ENCODE measurements around the gene ZDHHC1. TPM values are rescaled to one million over a fixed set of nuclear protein-coding genes. Genes with fewer than 3 reads are reported as not detected.
"Not testable (repeated sequence)": the region's sequence is repeated elsewhere in the genome, so short reads cannot be mapped to it uniquely, and the experiment has no call there.

ZDHHC1 gene
- total RNA-seq, 1 donor: 6.7 TPM

- DNase-seq (ENCODE audit: low read depth in 2 of 3, low spot score in 2 of 3): no peak
These were observed 37.6 kb downstream of the ZDHHC1 start for GRCh38 chr16:67378642-67379041.

- DNase-seq (ENCODE audit: low read depth in 2 of 3, low spot score in 2 of 3): not testable (repeated sequence)
These were observed 40.3 kb downstream of the ZDHHC1 start for GRCh38 chr16:67376012-67376411.

DNA sequence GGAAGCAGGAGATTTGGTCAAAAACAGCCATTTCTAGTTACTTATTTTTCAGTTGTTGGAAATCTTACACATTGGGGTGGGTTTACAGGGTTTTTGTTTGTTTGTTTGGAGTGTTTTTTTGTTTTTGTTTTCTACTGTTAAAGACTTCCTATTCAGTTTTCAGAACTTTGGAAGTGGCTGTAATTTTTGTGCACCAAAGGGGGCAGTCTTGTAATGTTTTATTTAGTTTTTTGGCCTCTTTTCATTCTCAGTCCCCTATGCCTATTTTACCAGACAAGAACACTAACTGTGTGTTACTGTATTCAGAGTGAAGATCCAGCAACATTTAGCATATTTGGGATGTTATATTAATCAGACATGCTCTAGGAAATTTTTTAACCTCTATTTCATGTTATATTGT lies 43.6 kb downstream of the ZDHHC1 start:
- DNase-seq (ENCODE audit: low read depth in 2 of 3, low spot score in 2 of 3): peak in 1 of 3 donors; percentile 61

- no peak for DNase-seq (ENCODE audit: low read depth in 2 of 3, low spot score in 2 of 3)
These were observed 45.6 kb downstream of the ZDHHC1 start for GRCh38 chr16:67370661-67371060.

GRCh38 chr16:67364600-67365235 lies 51.6 kb downstream of the ZDHHC1 start:
- peak in 2 of 3 donors; percentile 20 to 70 for DNase-seq (ENCODE audit: low read depth in 2 of 3, low spot score in 2 of 3)

DNA sequence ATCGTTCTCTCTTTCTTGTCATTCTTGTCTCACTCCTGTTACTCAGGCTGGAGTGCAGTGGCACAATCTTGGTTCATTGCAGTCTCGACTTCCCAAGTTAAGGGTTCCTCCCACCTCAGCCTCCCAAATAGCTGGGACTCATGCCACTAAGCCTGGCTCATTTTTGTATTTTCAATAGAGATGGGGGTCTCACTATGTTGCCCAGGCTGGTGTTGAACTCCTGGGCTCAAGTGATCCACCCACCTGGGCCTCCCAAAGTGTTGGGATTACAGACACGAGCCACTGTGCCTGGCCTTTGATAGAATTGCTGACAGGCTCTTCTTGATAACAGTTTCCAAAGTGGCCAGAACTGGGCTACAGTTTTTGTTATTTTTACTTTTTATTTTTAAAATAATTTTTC lies 55.2 kb downstream of the ZDHHC1 start:
- no peak for DNase-seq (ENCODE audit: low read depth in 2 of 3, low spot score in 2 of 3)

GRCh38 chr16:67359540-67360269 lies 56.6 kb downstream of the ZDHHC1 start:
- not testable (repeated sequence) for DNase-seq (ENCODE audit: low read depth in 2 of 3, low spot score in 2 of 3)

DNA sequence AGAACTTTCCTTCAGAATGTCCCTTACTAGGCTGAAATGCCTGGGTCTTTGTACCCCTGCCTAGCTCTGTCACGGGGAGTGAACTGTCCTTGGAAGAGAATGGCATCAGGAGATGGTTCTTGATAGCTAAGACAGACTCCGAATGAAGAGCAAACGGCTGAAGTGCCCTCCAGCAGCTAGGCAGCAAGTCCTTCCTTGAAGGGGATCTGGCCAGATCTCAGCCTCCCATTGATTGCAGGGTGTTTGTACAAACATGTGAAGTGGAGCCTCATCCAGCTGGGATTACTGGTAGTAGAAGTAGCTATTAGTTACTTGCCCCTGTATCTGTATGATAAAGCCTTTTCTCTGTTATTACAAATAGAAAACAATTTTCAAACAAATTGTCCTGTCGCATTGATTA lies 58.7 kb downstream of the ZDHHC1 start:
- no peak for DNase-seq (ENCODE audit: low read depth in 2 of 3, low spot score in 2 of 3)

- no peak for DNase-seq (ENCODE audit: low read depth in 2 of 3, low spot score in 2 of 3)
These were observed 59.9 kb downstream of the ZDHHC1 start for GRCh38 chr16:67356396-67356795.

DNA sequence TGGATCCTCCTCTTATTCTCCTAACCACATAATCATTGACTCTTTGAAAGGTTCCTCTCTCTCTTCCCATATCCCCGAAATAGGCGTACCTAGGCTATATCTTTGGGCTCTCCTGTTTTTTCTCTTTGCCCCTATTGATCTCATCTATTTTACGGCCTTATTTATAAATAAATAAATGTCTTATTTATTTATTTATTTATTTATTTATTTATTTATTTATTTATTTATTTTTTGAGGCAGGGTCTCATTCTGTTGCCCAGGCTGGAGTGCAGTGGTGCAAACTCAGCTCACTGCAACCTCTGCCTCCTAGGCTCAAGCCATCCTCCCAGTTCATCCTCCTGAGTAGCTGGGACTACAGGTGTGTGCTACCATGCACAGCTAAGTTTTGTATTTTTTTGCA lies 63.8 kb downstream of the ZDHHC1 start:
- not testable (repeated sequence) for DNase-seq (ENCODE audit: low read depth in 2 of 3, low spot score in 2 of 3)

DNA sequence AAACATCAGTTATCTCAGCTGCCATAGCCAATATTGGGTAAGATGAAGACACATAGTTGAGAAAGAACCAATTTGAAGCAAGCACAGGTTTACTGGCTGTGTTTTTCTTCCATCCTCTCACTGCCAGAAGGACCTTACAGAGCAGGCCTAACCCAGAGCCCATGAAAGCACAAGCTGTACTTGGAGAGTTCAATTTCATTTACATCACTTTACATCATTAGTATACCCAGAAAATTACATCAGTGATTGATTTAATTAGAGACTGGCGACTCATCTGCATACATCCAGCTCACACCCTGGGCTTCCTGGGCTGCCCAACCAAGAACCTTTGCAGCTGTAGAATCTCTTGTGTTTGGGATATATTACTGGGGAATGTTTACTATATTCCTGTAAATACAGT lies 66.0 kb downstream of the ZDHHC1 start:
- DNase-seq (ENCODE audit: low read depth in 2 of 3, low spot score in 2 of 3): no peak

DNA sequence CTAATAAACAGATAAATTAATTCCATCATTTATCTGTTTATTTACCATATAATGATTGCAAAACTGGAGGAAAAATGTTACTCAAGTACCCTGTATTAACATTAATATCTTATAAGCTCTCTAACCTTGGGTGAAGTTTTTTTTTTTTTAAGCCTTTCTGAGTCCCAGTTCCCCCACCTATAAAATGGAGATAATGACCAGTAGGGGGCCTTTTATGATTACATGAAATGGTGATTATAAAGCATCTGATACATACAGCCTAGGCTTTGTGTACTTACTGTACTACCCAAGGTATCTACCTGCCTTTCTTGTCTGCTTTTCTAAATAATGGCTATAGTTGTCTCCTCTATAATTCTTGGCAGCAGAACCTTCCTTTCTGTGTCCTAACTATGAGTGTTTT lies 67.1 kb downstream of the ZDHHC1 start:
- peak in 1 of 3 donors; percentile 70 for DNase-seq (ENCODE audit: low read depth in 2 of 3, low spot score in 2 of 3)

- DNase-seq (ENCODE audit: low read depth in 2 of 3, low spot score in 2 of 3): no peak
These were observed 69.9 kb downstream of the ZDHHC1 start for GRCh38 chr16:67346341-67346740.

GRCh38 chr16:67345401-67345800 lies 70.9 kb downstream of the ZDHHC1 start:
- DNase-seq (ENCODE audit: low read depth in 2 of 3, low spot score in 2 of 3): no peak

Small RNAs within 50 kb of the gene (small RNA-seq; reads per million reads assigned to genes)
- not detected for gene RNU1-123P

Other genes with a start within 250 kb of the ZDHHC1 start
- gene NOL3, start 245.9 kb downstream of the ZDHHC1 start, total RNA-seq: 0.54 TPM
- gene MATCAP1, start 232.5 kb downstream of the ZDHHC1 start, total RNA-seq: 12.9 TPM
- gene EXOC3L1, start 226.3 kb downstream of the ZDHHC1 start, total RNA-seq: under 0.01 TPM
- 91.8 TPM for gene E2F4, start 224.3 kb downstream of the ZDHHC1 start, total RNA-seq
- 1.6 TPM for gene ELMO3, start 217.3 kb downstream of the ZDHHC1 start, total RNA-seq
- 27.5 TPM for gene TMEM208, start 189.3 kb downstream of the ZDHHC1 start, total RNA-seq
- gene FHOD1, start 169.0 kb downstream of the ZDHHC1 start, total RNA-seq: 45.8 TPM
- 0.54 TPM for gene SLC9A5, start 167.5 kb downstream of the ZDHHC1 start, total RNA-seq
- 23.4 TPM for gene PLEKHG4, start 136.9 kb downstream of the ZDHHC1 start, total RNA-seq
- 0.54 TPM for gene KCTD19, start 89.7 kb downstream of the ZDHHC1 start, total RNA-seq
- 0.27 TPM for gene LRRC36, start 89.7 kb downstream of the ZDHHC1 start, total RNA-seq
- 5.1 TPM for gene TPPP3, start 23.0 kb downstream of the ZDHHC1 start, total RNA-seq
- gene HSD11B2, start 14.6 kb upstream of the ZDHHC1 start, total RNA-seq: 0.27 TPM
- 153 TPM for gene ATP6V0D1, start 64.7 kb upstream of the ZDHHC1 start, total RNA-seq
- gene AGRP, start 67.1 kb upstream of the ZDHHC1 start, total RNA-seq: not detected
- 28.8 TPM for gene RIPOR1, start 112.4 kb upstream of the ZDHHC1 start, total RNA-seq
- gene CTCF, start 146.0 kb upstream of the ZDHHC1 start, total RNA-seq: 35.3 TPM
- gene CARMIL2, start 228.7 kb upstream of the ZDHHC1 start, total RNA-seq: 46.6 TPM
- gene ACD, start 243.8 kb upstream of the ZDHHC1 start, total RNA-seq: 48.7 TPM
- gene PARD6A, start 244.5 kb upstream of the ZDHHC1 start, total RNA-seq: 10.0 TPM

All from hematopoietic multipotent progenitor cell (in vitro differentiated cells).